GM19452 (cell line): ENCODE results near the gene TMIE.

Source experiments
- ATAC-seq: cut with Tn5 transposase; IDR thresholded peaks from one replicate; pipeline ENCODE4 v1.9.1; 2021; ENCODE audit not compliant: unreplicated experiment

TMIE gene, protein sequence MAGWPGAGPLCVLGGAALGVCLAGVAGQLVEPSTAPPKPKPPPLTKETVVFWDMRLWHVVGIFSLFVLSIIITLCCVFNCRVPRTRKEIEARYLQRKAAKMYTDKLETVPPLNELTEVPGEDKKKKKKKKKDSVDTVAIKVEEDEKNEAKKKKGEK

DNA sequence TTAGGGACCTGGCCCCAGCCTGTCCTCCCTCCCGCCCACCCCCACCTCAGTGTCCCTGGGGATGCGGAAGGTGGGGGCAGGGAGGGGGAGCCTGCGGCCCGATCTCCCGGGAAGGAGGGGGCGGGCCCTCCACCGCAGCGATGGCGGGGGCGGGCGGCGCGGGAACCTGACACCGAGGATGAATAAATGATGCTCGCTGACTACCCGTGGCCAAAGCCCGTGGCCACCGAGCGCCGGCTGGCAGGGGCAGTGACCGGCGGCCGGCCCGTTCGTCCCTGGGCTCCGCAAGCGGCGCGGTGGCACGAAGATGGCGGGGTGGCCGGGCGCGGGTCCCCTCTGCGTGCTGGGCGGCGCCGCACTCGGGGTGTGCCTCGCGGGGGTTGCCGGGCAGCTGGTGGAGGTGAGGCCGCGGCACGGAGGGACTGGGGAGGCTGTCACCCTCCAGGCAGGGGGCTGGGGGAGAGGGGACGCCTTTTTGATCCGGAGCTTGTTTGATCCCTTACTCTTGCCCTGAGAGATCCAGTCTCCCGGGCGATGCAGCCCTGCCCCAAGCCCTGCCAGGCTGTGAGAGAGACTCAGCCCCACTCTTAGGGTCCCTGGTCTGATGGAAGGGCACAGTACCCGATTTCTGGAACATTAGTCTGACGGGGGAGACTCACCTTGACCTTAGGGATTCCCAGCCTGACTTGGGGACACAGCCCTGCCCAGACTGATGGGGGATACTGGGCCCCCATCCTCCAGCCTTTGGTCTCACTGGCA is at the start of gene TMIE:
Gene TMIE (plus strand): TSS at position 212 of the 759 bp plus-strand sequence. CDS start 96 bp downstream, at position 308.
- no peak for ATAC-seq

DNA sequence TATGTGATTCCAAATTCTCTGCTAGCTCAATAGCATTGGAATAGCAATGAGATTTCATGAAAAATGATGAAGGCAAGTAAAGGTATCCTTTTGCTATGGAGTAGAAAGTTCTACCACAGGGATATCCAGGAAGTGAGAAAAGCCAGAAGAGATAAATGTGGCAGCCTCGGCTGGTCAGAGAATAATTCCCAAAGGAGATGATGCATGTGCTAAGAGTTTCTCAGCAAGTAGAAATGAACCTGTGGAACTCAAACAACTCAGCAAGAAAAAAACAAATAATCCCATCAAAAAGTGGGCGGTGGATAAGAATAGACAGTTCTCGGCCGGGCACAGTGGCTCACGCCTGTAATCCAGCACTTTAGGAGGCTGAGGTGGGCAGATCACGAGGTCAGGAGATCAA is 45.9 kb upstream of the TMIE start:
- no peak for ATAC-seq

DNA sequence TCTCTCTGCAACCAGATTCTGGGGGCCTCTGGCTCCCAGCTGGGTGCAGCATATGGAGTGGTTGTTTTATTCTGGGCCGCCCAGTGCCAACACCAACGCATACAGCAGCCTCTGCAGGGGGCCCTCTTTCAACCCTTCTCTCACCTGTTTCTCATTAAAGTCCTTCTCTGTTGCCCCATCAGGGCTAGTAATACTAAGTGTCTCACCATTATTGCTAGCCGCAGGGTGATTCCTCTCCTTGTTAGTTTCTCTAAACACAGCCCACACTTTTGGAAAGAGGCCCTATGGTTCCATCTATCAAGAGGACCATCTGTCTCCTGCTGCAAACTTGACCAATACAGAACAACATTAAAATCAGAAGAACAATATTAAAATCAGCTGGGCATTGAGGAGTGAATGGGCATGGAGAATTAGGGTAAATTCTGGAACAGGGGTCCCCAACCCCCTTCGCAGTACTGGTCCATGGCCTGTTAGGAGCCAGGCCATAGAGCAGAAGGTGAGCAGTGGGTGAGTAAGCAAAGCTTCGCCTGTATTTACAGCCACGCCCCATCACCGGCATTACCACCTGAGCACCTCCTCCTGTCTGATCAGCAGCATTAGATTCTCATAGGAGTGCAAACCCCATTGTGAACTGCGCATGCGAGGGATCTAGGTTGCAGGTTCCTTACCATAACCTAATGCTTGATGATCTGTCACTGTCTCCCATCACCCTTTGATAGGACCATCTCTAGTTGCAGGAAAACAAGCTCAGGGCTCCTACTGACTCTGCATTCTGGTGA is 44.2 kb upstream of the TMIE start:
- ATAC-seq, result no peak

DNA sequence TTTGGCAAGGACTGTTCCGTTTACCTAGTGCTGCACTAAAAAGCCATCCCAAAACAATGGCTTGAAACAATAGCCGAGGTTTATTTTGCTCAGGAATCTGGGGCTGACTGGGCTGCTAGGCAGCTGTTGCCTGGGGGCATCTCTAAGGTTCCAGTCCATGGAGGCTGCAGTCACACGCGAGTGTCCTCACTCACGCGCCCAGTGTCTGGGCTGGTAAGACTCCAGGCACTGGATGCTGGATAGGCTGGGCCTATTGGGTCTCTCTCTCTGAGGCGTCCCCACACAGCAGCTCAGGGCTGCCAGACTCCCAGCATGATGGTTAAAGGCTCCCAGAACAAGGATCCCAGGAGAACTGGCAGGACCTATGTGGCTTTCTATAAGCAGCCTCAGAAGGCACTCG is 41.9 kb upstream of the TMIE start:
- ATAC-seq, result no peak

DNA sequence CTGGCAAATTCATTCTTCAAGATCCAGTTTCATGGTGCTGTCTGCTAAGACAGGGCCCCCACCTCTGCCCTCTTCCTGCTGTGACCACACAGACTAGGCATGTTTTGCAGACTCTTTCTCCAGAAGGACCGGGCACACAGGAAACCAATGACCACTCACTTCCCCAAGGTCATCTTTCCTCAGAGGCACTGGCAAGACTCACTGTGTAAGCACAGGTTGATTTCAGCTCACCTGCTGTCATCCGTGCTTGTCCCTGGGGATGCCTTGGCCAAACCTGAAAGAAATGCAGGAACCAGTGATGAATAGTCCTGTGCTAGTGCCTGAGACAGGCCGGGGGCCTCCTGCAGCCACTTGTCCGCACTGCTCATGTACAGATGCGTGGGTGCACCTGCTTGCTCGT is 41.2 kb upstream of the TMIE start:
- no peak for ATAC-seq

DNA sequence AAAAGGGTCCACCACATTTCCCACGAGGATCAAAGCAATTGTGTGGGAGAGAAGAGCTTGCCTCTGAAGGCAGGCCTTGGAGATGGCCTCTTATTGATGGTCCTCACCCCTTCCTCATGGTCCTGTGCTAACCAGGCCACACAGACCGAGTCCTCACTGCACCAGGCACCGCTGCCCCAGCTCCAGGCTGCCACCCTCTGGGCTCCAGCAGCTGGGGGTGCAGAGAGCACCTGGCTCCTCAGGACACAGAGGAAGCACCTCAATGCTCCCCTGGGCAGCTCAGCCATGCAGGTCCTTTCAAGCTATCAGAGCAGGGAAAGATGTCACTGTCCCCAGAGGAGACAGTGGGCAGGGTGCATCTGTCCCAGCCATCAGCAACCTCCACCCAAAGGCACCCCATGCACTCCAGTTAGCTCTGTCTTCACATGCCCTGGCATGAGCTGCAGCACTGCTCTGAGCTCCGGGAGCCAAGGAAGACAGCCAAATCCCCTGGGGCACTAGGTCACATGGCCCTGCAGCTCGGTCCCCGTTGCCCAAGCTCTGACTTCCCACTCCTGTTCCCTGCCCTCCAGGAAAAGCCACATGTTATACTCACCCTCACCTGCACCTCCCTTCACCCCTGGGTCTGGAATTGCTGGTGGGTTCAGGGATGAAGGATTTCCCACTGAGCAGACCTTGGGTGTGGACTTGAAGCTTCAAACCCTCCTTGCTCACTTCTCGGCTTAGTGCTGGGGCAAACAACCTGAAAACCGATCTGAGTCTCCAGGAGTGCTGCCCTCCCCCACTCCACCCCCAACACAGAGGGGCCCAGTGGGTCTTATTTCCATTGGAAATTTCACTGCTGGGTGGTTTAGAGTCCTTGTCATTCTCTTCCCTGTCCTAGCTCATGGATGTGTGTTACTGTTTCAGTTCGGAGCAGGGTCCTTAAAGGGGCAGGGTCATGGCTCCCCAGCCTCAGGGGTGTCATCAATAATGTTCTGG is 40.4 kb upstream of the TMIE start:
- no peak for ATAC-seq

DNA sequence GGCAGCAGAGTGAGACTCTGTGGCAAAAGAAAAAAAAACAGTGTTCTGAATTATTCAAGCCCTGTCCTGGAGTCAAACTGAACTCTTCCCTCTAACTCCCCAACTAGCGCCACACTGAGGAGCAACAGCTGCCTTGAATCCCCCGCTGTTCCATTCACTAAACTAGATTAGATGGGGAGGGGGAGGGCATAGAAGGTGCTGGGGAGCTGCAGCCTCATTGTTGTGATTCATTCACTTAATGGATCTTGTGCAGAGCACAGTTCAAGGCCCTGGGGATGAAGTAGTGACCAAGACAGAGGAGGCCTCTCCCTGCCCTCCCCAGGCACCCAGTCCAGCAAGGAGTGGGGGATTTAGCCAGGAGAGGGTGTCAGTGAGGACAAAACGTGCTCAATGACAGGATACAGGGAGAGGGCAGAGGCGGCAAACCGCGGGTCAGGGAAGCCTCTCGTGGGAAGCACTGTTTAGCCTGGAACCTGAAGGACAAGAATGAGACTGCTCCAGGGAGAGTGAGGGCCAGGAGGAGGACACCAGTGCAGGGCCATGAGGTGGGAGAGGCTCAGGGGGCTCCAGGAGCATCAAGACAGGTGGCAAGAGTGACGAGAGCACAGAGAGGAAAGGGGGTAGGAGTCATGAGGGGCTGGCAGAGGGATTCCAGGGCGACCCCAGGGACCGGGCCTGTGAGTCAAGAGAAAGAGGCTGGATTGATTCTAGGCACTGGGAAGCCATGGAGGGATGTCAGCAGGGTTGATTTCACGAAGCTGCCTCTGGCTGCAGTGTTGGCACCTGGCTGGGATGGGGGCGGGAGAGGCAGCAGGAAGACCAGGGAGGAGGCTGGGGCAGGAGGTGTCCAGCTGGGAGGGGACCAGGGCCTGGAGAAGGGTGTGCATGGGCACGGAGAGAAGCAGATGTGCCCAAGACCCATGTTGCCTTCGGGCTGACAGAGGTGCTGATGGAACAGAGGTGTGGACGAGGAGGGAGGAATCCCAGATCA is 39.1 kb upstream of the TMIE start:
- ATAC-seq, result no peak

DNA sequence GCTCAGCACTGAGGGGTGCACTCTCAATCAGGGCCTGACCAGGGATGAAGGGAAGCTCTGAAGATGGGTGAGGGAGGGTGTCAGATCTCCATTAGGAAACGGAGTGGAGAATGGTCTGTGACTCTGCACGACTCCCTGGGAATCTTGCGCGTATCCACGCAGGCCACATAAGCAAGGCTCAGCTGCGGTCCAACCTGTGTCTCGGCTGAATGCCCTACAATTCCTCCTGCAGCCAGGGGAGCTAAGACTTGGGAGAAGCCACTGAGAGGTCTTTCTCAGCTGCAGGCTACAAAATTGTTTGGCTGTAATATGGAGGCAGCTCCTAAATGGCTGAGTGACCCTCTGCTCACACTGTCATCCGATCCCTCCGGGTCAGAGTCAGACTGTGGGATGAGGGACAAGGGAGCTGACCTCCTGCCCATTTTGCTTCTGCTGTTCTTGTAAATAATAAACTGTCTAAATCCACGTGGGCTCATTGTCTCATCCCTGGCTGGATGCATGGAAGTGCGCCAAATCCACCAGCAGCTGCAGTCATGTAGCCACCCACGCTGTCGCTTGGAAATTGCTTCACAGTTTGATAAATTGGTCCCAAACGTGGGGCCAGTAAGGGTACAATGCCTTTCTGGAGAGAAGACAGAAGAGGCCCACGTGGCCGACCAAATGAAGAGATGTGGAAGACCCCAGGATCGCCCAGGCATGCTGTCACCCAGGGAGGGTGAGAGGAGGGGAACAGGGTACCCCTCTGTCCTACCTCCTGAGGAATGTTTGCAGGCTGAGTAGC is 38.2 kb upstream of the TMIE start:
- no peak for ATAC-seq

DNA sequence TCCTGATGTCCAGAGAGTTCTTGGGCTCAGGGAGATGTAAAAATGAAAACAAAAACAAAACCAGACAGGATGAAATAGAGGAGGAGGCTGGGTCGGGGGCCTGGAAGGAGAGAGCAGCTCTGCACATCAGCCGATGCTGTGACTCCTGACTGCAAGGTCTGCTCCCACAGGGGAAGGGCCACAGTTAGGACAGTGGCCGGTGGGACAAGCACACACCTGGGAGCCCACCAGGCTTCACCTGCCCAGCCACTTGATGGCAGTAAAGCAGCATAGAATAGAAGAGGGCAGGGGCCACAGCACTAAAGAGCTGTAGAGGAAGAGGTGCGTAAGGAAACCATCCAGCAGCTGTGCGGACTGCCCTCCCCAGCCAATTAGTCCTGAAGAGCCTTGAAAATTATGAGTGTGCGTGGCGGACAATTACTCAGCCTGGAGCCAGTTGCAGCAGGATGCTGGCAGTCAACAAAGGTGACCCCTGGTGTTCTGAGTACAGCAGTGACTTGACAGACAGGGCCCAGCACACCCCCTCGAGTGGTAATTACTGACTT is 37.5 kb upstream of the TMIE start:
- ATAC-seq, result no peak

DNA sequence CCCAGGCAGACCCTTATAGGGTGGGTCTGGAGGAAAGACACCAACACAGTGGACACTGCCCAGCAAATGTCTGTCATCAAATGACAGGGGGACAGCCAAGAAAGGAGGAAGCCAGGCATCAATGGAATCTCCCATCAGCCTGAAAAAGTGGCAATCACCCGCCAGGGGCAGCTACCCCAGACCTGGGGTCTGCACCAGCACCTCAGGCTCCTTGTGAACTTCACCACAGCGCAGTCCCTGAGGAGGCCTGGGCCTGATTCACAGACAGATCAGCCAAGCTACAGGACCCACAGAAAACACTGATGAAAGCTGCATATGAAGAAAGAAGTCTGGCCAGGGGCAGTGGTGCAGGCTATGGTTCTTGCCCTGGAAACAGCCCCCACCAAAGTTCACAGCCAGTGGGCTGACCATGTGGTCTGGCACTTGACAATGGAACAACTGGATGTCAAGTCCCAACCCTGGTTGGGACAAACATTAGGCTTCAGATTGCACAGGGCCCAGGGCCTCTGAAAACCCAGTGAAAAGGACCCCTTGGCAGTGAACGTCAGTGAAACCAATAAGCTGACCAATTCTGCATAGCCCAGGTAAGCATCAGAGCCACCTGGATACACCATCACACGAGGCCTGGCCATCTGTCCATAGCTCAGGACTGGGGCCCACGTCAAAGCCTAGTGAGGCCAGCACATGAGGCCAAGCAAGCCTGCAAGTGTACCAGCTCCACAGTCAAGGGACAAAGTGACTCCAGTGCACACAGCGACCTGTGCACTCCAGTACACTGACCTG is 36.8 kb upstream of the TMIE start:
- no peak for ATAC-seq

DNA sequence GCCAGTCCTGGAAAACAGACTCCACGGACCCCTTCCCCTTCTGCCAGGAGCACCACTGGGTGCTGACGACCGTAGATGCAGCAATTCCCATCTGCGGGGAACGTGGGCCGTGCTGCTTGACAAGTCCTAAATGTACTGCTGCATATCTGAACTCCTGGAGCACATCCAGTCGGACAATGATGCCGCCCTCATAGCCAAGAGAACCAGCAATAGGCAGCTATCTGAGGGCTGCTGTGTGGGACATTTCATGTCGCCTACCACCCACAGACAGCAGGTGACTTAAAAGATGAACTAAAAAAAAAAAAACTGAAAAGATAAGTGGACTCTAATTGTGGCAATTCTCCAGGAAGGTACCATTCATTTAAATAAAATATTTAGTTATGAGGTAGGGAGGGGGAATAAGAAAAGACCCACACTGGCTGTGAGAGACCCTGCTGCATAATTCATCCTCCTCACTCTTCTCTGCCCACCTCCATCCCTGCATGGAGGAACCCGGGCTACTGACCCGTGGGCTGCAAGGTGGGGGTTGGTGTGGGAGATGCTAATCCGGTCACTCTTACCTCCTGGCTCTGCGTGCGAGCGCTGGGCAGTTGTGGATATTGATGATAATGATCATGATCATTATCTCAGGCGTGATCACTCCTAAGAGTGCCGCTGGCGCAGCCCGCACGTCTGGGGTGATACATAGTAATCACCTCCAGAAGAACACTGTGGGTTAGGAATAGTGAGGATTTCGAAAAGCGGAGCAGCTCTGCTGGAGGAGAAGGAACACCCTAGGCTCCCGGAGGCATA is 36.0 kb upstream of the TMIE start:
- no peak for ATAC-seq

DNA sequence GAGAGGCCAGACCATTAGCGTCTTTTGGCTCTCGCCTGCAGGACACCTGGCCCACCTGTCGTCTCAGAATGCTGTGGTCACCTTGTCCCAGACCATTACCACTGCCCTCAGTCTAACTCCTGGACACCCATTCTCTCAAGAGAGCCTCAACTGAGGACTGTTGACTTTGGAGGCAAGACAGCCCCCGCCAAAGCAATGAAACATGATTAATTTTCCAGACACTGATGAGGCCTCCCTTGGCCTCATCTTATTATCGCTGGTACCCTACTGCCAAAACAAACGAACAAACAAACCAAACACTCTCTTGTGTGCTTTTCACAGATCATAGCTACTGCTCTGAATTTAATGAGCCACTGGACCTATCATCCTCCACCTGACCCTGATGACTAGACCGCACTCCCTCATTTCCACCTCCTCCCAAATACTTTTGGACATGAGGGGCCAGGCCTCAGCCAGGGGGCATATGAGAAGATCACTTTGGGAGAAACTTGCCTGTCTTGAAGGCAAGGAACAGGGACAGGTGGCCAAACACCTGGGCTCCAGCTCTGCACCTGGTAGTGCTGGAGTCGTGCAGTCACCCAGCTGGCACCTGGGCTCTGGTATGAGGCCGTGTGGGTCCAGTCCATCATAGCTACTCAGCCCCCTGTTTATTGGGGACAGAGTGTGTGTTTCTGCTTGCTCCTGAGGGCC is 35.3 kb upstream of the TMIE start:
- no peak for ATAC-seq

DNA sequence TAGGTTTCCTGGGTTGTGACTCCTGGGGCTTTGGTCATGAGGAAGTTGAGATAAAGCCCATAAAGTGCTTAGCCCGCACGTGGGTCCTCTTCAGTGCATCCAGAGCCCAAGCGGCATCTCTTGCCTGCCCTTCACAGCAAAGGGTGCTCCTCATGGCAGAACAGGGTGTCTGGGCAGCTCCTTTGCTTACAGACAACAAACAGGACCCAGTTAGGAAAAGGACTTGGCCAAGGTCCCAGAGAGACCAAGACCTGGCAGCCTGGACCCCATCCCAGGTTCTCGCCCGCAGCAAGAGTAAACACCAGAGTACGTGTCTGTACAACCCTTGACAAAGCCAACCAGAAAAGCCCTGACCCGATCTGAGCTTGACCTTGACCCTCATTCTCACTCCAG is 34.7 kb upstream of the TMIE start:
- ATAC-seq, result no peak

DNA sequence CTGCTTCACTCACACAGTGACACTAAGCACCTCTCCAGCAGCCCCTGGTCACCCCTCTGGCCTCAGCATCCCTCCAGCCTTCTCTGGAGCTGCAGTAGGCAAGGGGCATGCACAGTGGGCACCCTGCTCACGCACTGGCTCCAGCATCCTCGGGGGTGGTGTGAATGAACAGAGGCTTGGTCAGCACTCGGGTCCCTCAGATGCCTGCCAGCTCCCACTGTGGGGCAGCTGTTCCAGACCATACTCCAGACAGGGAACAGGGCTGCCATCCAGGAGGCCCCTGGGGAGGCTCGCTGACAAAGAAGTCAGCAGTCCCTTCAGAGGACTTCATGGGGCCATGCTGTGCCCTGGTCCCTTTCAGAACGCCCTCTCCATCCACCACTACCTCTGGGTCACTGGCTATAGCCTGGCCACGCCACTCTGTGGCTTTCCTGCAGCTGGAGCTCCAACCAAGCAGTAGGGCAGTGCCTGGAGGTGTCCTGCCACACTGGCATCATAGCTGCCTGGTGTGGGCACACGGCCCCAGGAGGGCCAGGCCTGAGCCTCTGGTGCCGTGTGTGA is 34.1 kb upstream of the TMIE start:
- no peak for ATAC-seq

DNA sequence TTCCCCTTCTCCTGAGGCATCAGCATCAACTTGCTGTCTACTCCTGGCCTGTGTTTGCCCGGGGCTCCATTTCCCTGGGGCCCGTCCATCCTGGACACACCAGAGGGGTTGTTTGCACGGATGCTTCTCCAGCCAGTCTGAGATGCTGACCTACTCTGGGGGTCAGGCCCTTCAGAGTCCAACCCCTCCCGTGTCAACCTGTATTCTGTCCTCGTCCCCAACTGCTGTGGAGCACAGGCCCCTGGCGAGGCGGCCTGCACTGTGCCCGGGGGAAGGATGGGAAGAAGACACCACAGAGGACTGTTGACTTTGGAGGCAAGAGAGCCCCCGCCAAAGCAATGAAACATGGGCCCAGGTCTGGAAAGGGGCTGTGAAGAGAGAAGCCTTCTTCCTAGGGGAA is 33.5 kb upstream of the TMIE start:
- no peak for ATAC-seq

DNA sequence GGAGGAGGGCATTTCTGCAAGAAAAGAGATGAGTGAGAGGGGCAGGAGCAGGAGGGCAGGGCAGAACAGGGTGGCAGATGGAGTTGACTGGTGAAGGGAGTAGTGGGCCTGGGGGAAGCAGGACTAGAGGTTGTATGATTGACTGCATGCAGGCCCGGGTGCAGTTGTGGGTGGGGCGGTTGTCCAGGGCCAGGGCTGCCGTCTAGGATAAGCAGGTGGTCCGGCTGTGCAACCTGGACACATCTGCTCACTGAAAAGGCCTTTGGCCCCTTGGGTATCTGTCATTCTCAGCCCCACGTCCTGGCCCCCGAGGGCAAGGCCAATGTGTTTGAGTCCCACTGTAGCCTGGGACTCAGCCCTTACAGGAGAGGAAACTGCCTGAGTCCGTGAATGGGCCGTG is 33.1 kb upstream of the TMIE start:
- no peak for ATAC-seq
